ENCODE results near the gene NFATC2IP.
"Not testable (repeated sequence)": the region's sequence is repeated elsewhere in the genome, so short reads cannot be mapped to it uniquely, and the experiment has no call there.

NFATC2IP gene

GRCh38 chr16:28989363-28989762 is 38.6 kb downstream of the NFATC2IP start:
- DNase-seq (ENCODE audit: low read depth, low spot score): no peak
- Histone ChIP-seq H3K27ac (no peak overlapping the region), H3K9me3 (ENCODE audit: low read depth, low read length) (no peaks in the 10 kb centered on the region), H3K36me3 (ENCODE audit: insufficient read depth, low read length) (peaks cover 3% of the 10 kb centered on the region; the same call in 1 of the 2 replicates), H3K9ac (ENCODE audit: insufficient read length) (no peak overlapping the region), H3K4me3 (no peak overlapping the region)
- no peak for TF ChIP-seq POLR2AphosphoS5 (IDR thresholded peaks at IDR 0.05; ENCODE audit: borderline replicate concordance, low read depth, low read length)
- no peak for TF ChIP-seq EZH2 (IDR thresholded peaks at IDR 0.05)
- no peak for TF ChIP-seq FOXP2 (optimal IDR thresholded peaks at IDR 0.05; ENCODE audit: control extremely low read depth, extremely low read length, insufficient read depth)

DNA sequence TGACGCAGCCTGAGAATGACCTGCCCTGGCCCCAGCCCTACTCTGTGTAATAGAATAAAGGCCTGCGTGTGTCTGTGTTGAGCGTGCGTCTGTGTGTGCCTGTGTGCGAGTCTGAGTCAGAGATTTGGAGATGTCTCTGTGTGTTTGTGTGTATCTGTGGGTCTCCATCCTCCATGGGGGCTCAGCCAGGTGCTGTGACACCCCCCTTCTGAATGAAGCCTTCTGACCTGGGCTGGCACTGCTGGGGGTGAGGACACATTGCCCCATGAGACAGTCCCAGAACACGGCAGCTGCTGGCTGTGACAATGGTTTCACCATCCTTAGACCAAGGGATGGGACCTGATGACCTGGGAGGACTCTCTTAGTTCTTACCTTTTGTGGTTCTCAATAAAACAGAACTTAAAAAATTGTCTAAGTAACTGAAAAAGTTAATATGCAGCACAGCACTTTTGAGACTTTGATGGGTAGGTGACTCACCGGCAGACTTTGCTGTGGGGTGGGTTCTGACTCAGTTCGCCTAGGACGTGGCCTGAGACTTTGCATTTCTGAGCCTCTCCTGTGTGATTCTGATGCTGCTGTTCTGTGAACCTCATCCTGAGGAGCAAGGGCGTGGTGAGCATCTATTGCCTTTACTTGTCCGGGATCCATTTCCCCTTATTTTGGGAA is 39.8 kb downstream of the NFATC2IP start:
- H3K27ac ChIP-seq: no peak overlapping the region
- no peak overlapping the region for H3K9ac ChIP-seq (ENCODE audit: insufficient read length)
- no peak for DNase-seq (ENCODE audit: low read depth, low spot score)
- H3K36me3 ChIP-seq (ENCODE audit: insufficient read depth, low read length): peaks cover 3% of the 10 kb centered on the region; the same call in 1 of the 2 replicates
- no peaks in the 10 kb centered on the region for H3K9me3 ChIP-seq (ENCODE audit: low read depth, low read length)
- H3K4me3 ChIP-seq: no peak overlapping the region
- TF ChIP-seq FOXP2 (optimal IDR thresholded peaks at IDR 0.05; ENCODE audit: control extremely low read depth, extremely low read length, insufficient read depth) (no peak), EZH2 (IDR thresholded peaks at IDR 0.05) (no peak), POLR2AphosphoS5 (IDR thresholded peaks at IDR 0.05; ENCODE audit: borderline replicate concordance, low read depth, low read length) (no peak)

- no peak overlapping the region for H3K9ac ChIP-seq (ENCODE audit: insufficient read length)
- TF ChIP-seq POLR2AphosphoS5 (IDR thresholded peaks at IDR 0.05; ENCODE audit: borderline replicate concordance, low read depth, low read length) (no peak), FOXP2 (optimal IDR thresholded peaks at IDR 0.05; ENCODE audit: control extremely low read depth, extremely low read length, insufficient read depth) (no peak)
- H3K27ac ChIP-seq: no peak overlapping the region
- no peak for DNase-seq (ENCODE audit: low read depth, low spot score)
- no peak overlapping the region for H3K4me3 ChIP-seq
- H3K36me3 ChIP-seq (ENCODE audit: insufficient read depth, low read length): peaks cover 3% of the 10 kb centered on the region; the same call in 1 of the 2 replicates
- no peaks in the 10 kb centered on the region for H3K9me3 ChIP-seq (ENCODE audit: low read depth, low read length)
Observed at GRCh38 chr16:28991687-28992086, 41.0 kb downstream of the NFATC2IP start.

- H3K27ac ChIP-seq: no peak overlapping the region
- H3K4me3 ChIP-seq: no peak overlapping the region
- TF ChIP-seq FOXP2 (optimal IDR thresholded peaks at IDR 0.05; ENCODE audit: control extremely low read depth, extremely low read length, insufficient read depth): no peak
- no peak for TF ChIP-seq POLR2AphosphoS5 (IDR thresholded peaks at IDR 0.05; ENCODE audit: borderline replicate concordance, low read depth, low read length)
- no peak for TF ChIP-seq EZH2 (IDR thresholded peaks at IDR 0.05)
- H3K9me3 ChIP-seq (ENCODE audit: low read depth, low read length): no peaks in the 10 kb centered on the region
- H3K36me3 ChIP-seq (ENCODE audit: insufficient read depth, low read length): no peaks in the 10 kb centered on the region
- no peak overlapping the region for H3K9ac ChIP-seq (ENCODE audit: insufficient read length)
- DNase-seq (ENCODE audit: low read depth, low spot score): no peak
Observed at GRCh38 chr16:28992496-28992895, 41.8 kb downstream of the NFATC2IP start.

- H3K36me3 ChIP-seq (ENCODE audit: insufficient read depth, low read length): no peaks in the 10 kb centered on the region
- TF ChIP-seq FOXP2 (optimal IDR thresholded peaks at IDR 0.05; ENCODE audit: control extremely low read depth, extremely low read length, insufficient read depth) (no peak), POLR2AphosphoS5 (IDR thresholded peaks at IDR 0.05; ENCODE audit: borderline replicate concordance, low read depth, low read length) (no peak), EZH2 (IDR thresholded peaks at IDR 0.05) (no peak)
Observed at GRCh38 chr16:28998837-28999236, 48.1 kb downstream of the NFATC2IP start.

DNA sequence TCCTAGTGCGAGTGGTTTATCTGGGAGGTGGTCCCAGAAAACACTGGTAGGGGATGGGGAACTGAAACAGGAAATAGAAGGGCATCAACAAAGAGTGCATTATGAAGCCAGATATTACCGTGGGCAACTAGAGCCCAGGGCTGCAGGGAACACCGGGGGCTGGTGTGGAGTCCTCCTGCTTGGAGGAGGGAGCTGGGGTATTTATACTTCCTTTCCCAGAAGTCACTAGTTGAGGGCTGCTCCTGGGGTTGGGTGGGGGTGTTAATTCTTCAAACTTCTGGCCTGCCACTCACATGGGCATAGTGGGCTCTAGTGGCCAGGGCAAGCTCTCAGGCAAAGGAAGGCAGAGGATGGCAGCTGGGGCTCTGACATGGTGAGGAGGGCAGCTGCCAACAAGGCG is 48.8 kb downstream of the NFATC2IP start:
- TF ChIP-seq EZH2 (IDR thresholded peaks at IDR 0.05) (no peak), POLR2AphosphoS5 (IDR thresholded peaks at IDR 0.05; ENCODE audit: borderline replicate concordance, low read depth, low read length) (no peak), FOXP2 (optimal IDR thresholded peaks at IDR 0.05; ENCODE audit: control extremely low read depth, extremely low read length, insufficient read depth) (no peak)
- no peak overlapping the region for H3K9ac ChIP-seq (ENCODE audit: insufficient read length)
- H3K4me3 ChIP-seq: no peak overlapping the region
- no peaks in the 10 kb centered on the region for H3K36me3 ChIP-seq (ENCODE audit: insufficient read depth, low read length)
- no peaks in the 10 kb centered on the region for H3K9me3 ChIP-seq (ENCODE audit: low read depth, low read length)
- H3K27ac ChIP-seq: no peak overlapping the region
- DNase-seq (ENCODE audit: low read depth, low spot score): no peak

More at GRCh38 chr16:28998837-28999236, 48.1 kb downstream of the NFATC2IP start:
- no peaks in the 10 kb centered on the region for H3K9me3 ChIP-seq (ENCODE audit: low read depth, low read length)
- H3K4me3 ChIP-seq: no peak overlapping the region
- no peak overlapping the region for H3K27ac ChIP-seq
- H3K9ac ChIP-seq (ENCODE audit: insufficient read length): no peak overlapping the region
- no peak for DNase-seq (ENCODE audit: low read depth, low spot score)

DNA sequence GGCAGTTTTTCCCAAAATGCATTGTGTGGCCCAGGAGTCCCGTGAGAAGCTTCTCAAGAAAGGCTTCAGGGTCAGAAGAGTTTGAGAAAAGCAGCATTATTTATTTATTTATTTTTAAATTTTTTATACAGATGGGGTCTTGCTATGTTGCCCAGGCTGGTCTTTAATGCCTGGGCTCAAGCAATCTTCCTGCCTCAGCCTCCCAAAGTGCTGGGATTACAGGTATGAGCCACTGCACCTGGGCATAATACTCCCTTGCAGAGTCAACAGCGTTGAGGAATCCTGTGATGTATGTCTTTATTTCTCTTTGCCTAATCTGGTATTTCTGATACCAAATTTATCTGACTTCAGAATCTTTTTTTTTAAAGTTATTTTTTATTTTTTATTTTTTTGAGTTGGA is 49.3 kb downstream of the NFATC2IP start:
- Histone ChIP-seq H3K27ac (no peak overlapping the region), H3K9me3 (ENCODE audit: low read depth, low read length) (no peaks in the 10 kb centered on the region), H3K36me3 (ENCODE audit: insufficient read depth, low read length) (no peaks in the 10 kb centered on the region), H3K9ac (ENCODE audit: insufficient read length) (no peak overlapping the region), H3K4me3 (no peak overlapping the region)
- TF ChIP-seq FOXP2 (optimal IDR thresholded peaks at IDR 0.05; ENCODE audit: control extremely low read depth, extremely low read length, insufficient read depth): no peak
- TF ChIP-seq POLR2AphosphoS5 (IDR thresholded peaks at IDR 0.05; ENCODE audit: borderline replicate concordance, low read depth, low read length): no peak
- DNase-seq (ENCODE audit: low read depth, low spot score): no peak

- not testable (repeated sequence) for H3K4me3 ChIP-seq; H3K27ac ChIP-seq; H3K9ac ChIP-seq (ENCODE audit: insufficient read length); DNase-seq (ENCODE audit: low read depth, low spot score); H3K9me3 ChIP-seq (ENCODE audit: low read depth, low read length); H3K36me3 ChIP-seq (ENCODE audit: insufficient read depth, low read length)
Observed at GRCh38 chr16:29004496-29005139, 53.9 kb downstream of the NFATC2IP start.
